ENCODE results near the gene LEFTY1. TPM values are rescaled to one million over a fixed set of nuclear protein-coding genes. Genes with fewer than 3 reads are reported as not detected.
"Not testable (repeated sequence)": the region's sequence is repeated elsewhere in the genome, so short reads cannot be mapped to it uniquely, and the experiment has no call there.

LEFTY1 gene
- total and polyA plus RNA-seq, 2 experiments from 2014 or later: 3.9 to 5.8 TPM

GRCh38 chr1:225842074-225842473 lies 46.9 kb downstream of the LEFTY1 start:
- H3K4me1 ChIP-seq (ENCODE audit: insufficient read depth): peaks cover 4% of the 10 kb centered on the region
- no peaks in the 10 kb centered on the region for H3K27me3 ChIP-seq
- no peaks in the 10 kb centered on the region for H3K9me2 ChIP-seq (replicated peaks; ENCODE audit: insufficient read depth)
- WGBS (ENCODE audit: low lambda C conversion rate, missing lambda C conversion rate): 91% methylated on average over 12 of the region's 12 CpGs
- no peaks in the 10 kb centered on the region for H3K9me3 ChIP-seq (ENCODE audit: low read depth)
- no peak overlapping the region for H3K4me3 ChIP-seq
- TF ChIP-seq, protein P1, sequence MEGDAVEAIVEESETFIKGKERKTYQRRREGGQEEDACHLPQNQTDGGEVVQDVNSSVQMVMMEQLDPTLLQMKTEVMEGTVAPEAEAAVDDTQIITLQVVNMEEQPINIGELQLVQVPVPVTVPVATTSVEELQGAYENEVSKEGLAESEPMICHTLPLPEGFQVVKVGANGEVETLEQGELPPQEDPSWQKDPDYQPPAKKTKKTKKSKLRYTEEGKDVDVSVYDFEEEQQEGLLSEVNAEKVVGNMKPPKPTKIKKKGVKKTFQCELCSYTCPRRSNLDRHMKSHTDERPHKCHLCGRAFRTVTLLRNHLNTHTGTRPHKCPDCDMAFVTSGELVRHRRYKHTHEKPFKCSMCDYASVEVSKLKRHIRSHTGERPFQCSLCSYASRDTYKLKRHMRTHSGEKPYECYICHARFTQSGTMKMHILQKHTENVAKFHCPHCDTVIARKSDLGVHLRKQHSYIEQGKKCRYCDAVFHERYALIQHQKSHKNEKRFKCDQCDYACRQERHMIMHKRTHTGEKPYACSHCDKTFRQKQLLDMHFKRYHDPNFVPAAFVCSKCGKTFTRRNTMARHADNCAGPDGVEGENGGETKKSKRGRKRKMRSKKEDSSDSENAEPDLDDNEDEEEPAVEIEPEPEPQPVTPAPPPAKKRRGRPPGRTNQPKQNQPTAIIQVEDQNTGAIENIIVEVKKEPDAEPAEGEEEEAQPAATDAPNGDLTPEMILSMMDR (IDR thresholded peaks at IDR 0.05; ENCODE audit: poor library complexity): no peak
- no peak for TF ChIP-seq EZH2 (IDR thresholded peaks at IDR 0.05; ENCODE audit: borderline replicate concordance)
- TF ChIP-seq EZH2phosphoT487 (IDR thresholded peaks at IDR 0.05; ENCODE audit: low read depth, severe bottlenecking, unreplicated experiment): no peak
- no peak overlapping the region for H3K27ac ChIP-seq
- no peak overlapping the region for H2AFZ ChIP-seq
- no peaks in the 10 kb centered on the region for H3K36me3 ChIP-seq (replicated peaks; ENCODE audit: insufficient read depth, low read depth)
- H3K79me2 ChIP-seq: no peaks in the 10 kb centered on the region
- DNase-seq (ENCODE audit: low spot score): no peak
- no peaks in the 10 kb centered on the region for H4K20me1 ChIP-seq (ENCODE audit: insufficient read depth, poor library complexity, severe bottlenecking)
- no peak overlapping the region for H3K4me2 ChIP-seq

DNA sequence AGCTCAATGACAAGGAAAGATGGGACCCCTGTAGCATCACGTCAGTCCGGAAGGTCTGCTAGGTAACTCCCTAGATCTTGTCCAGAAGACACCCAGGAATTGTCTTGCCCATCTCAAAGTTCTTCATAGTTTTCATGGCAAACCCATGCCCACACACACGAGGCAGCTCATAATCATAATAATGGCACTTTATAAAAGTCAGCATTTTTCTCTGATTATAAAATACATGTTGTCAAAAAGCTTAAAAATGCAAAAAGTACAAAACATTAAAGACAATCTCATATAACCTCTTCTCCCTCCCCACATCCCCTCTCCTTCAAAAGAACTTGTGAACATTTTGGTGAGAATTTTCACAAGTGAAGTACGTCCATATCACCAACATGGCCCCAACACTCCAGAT lies 48.2 kb downstream of the LEFTY1 start:
- H3K4me2 ChIP-seq: no peak overlapping the region
- 93% methylated on average over 4 of the region's 4 CpGs for WGBS (ENCODE audit: low lambda C conversion rate, missing lambda C conversion rate)
- H3K36me3 ChIP-seq (replicated peaks; ENCODE audit: insufficient read depth, low read depth): no peaks in the 10 kb centered on the region
- H3K9me2 ChIP-seq (replicated peaks; ENCODE audit: insufficient read depth): no peaks in the 10 kb centered on the region
- no peaks in the 10 kb centered on the region for H3K27me3 ChIP-seq
- H3K4me3 ChIP-seq: no peak overlapping the region
- no peaks in the 10 kb centered on the region for H3K79me2 ChIP-seq
- no peaks in the 10 kb centered on the region for H4K20me1 ChIP-seq (ENCODE audit: insufficient read depth, poor library complexity, severe bottlenecking)
- no peak overlapping the region for H3K27ac ChIP-seq
- no peaks in the 10 kb centered on the region for H3K9me3 ChIP-seq (ENCODE audit: low read depth)
- no peak for TF ChIP-seq EZH2 (IDR thresholded peaks at IDR 0.05; ENCODE audit: borderline replicate concordance)
- TF ChIP-seq, protein P1 (IDR thresholded peaks at IDR 0.05; ENCODE audit: poor library complexity): no peak
- TF ChIP-seq EZH2phosphoT487 (IDR thresholded peaks at IDR 0.05; ENCODE audit: low read depth, severe bottlenecking, unreplicated experiment): no peak
- H3K4me1 ChIP-seq (ENCODE audit: insufficient read depth): peaks cover 8% of the 10 kb centered on the region
- H2AFZ ChIP-seq: no peak overlapping the region
- DNase-seq (ENCODE audit: low spot score): no peak

DNA sequence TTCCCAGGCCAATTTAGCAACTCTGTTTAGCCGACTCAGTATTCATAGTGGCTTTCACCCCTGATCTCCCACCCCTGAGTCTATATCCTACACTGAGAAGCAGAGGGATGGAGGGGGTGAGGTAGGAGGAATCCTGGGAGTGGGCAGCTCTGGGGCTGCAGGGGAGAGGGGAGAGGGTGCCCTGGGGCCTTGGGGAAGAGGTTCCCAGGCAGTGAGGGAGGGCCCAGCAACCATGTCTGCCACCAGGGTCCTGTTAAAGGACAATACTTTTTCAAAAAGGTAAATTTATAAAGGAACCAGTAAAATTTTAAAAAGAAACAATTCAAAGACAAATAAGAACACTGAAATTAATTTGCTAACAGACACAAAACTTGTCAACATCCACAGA lies 48.7 kb downstream of the LEFTY1 start:
- no peak overlapping the region for H3K4me3 ChIP-seq
- H3K4me2 ChIP-seq: no peak overlapping the region
- WGBS (ENCODE audit: low lambda C conversion rate, missing lambda C conversion rate): 95% methylated on average over 1 of the region's 1 CpG
- H3K36me3 ChIP-seq (replicated peaks; ENCODE audit: insufficient read depth, low read depth): no peaks in the 10 kb centered on the region
- TF ChIP-seq EZH2 (IDR thresholded peaks at IDR 0.05; ENCODE audit: borderline replicate concordance) (no peak), EZH2phosphoT487 (IDR thresholded peaks at IDR 0.05; ENCODE audit: low read depth, severe bottlenecking, unreplicated experiment) (no peak)
- TF ChIP-seq, protein P1 (IDR thresholded peaks at IDR 0.05; ENCODE audit: poor library complexity): no peak
- no peak overlapping the region for H2AFZ ChIP-seq
- H3K27ac ChIP-seq: no peak overlapping the region
- peaks cover 6% of the 10 kb centered on the region for H3K4me1 ChIP-seq (ENCODE audit: insufficient read depth)
- H3K27me3 ChIP-seq: no peaks in the 10 kb centered on the region
- no peaks in the 10 kb centered on the region for H3K79me2 ChIP-seq
- H3K9me3 ChIP-seq (ENCODE audit: low read depth): no peaks in the 10 kb centered on the region
- no peaks in the 10 kb centered on the region for H3K9me2 ChIP-seq (replicated peaks; ENCODE audit: insufficient read depth)
- H4K20me1 ChIP-seq (ENCODE audit: insufficient read depth, poor library complexity, severe bottlenecking): no peaks in the 10 kb centered on the region
- DNase-seq (ENCODE audit: low spot score): no peak

DNA sequence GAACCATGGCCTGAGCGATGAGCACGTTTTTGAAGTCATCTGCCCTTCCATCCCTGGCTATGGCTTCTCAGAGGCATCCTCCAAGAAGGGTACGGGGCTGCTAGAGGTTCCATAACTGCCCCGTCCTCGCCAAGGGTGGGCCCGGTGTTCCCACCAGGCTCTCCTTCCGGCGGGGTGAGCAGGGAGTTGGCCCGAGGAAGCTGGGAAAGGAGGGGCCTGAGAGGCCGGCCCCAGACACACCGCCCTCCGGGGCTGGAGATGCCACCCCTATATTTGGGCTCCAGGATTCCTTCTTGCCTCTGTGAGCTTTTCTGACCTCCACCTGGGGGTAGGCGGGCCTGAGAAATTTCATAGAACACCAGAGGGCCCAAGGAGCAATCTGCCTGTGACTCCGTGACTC lies 50.2 kb downstream of the LEFTY1 start:
- H3K27ac ChIP-seq: no peak overlapping the region
- 93% methylated on average over 14 of the region's 14 CpGs for WGBS (ENCODE audit: low lambda C conversion rate, missing lambda C conversion rate)
- no peaks in the 10 kb centered on the region for H4K20me1 ChIP-seq (ENCODE audit: insufficient read depth, poor library complexity, severe bottlenecking)

DNA sequence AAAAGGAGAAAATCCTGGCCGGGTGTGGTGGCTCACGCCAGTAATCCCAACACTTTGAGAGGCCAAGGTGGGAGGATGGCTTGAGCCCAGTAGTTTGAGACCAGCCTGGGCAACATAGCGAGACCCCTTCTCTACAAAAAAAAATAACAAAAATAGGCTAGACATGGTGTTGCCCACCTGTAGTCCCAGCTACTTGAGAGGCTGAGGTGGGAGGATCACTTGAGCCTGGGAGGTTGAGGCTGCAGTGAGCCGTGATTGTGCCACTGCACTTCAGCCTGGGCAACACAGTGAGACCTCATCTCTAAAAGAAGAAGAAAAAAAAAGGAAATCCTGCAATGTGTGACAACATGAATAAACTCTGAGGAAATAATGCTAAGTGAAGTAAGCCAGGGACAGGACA lies 52.6 kb downstream of the LEFTY1 start:
- not testable (repeated sequence) for DNase-seq (ENCODE audit: low spot score); H4K20me1 ChIP-seq (ENCODE audit: insufficient read depth, poor library complexity, severe bottlenecking); H3K4me3 ChIP-seq; H2AFZ ChIP-seq; H3K9me3 ChIP-seq (ENCODE audit: low read depth); H3K27ac ChIP-seq; H3K4me1 ChIP-seq (ENCODE audit: insufficient read depth); H3K27me3 ChIP-seq; H3K36me3 ChIP-seq (replicated peaks; ENCODE audit: insufficient read depth, low read depth); H3K4me2 ChIP-seq; H3K9me2 ChIP-seq (replicated peaks; ENCODE audit: insufficient read depth); H3K79me2 ChIP-seq
- 97% methylated on average over 4 of the region's 4 CpGs for WGBS (ENCODE audit: low lambda C conversion rate, missing lambda C conversion rate)

More for the DNA sequence above, 50.2 kb downstream of the LEFTY1 start:
- no peak overlapping the region for H2AFZ ChIP-seq
- no peak overlapping the region for H3K4me2 ChIP-seq
- no peaks in the 10 kb centered on the region for H3K9me2 ChIP-seq (replicated peaks; ENCODE audit: insufficient read depth)
- no peaks in the 10 kb centered on the region for H3K9me3 ChIP-seq (ENCODE audit: low read depth)
- no peaks in the 10 kb centered on the region for H3K36me3 ChIP-seq (replicated peaks; ENCODE audit: insufficient read depth, low read depth)
- no peak for TF ChIP-seq EZH2 (IDR thresholded peaks at IDR 0.05; ENCODE audit: borderline replicate concordance)
- no peak for TF ChIP-seq EZH2phosphoT487 (IDR thresholded peaks at IDR 0.05; ENCODE audit: low read depth, severe bottlenecking, unreplicated experiment)
- TF ChIP-seq, protein P1 (IDR thresholded peaks at IDR 0.05; ENCODE audit: poor library complexity): no peak
- no peaks in the 10 kb centered on the region for H3K27me3 ChIP-seq
- H3K79me2 ChIP-seq: no peaks in the 10 kb centered on the region
- no peak for DNase-seq (ENCODE audit: low spot score)
- no peak overlapping the region for H3K4me3 ChIP-seq
- H3K4me1 ChIP-seq (ENCODE audit: insufficient read depth): peaks cover 6% of the 10 kb centered on the region

Data from hepatocyte (in vitro differentiated cells).